ENCODE data around the gene MMP14.
"Not testable (repeated sequence)": the region's sequence is repeated elsewhere in the genome, so short reads cannot be mapped to it uniquely, and the experiment has no call there.

Gene MMP14

DNA sequence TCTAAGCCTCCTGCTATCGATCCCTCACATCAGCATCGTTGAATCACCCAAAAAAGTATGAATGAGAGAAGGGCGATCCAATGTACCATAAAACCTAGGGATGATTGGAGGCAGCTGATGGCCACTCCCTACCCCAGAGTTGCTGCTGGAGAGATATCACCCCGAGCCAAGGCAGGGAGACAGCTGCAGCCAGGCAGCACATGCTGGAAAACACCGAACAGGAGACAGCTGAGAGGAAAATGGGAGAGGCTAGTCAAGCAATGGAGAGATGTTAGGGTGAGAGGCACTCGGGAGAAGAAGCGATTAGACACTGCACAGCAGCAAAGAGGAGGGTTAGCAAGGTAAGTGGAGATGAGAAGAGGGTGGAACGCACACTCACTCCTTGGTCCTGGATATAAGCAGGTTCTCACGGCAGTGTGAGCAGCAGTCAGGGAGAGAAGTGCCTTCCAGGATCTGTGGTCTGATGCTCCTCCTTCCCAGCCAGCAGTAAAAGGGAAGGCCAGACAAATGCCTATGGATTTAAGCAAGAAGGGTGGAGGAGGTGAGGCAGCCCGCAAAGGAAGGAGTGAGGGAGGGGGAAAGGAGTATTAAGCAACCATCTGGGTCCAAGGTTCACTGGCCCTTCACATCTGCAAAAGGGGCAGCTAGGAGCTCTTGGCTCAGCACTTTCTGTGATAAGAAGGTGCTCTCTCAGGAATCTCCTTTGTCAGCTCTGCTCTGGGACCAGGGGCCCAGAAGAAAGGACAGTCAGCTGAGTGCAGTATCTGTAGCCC lies 21.3 kb upstream of the MMP14 start, which contains the start of gene SLC7A7:
TSS of gene SLC7A7 (minus strand) at position 495 of the 773 bp plus-strand sequence. CDS start 2,037 bp downstream, outside the sequence.
- DNase-seq: no peak

DNA sequence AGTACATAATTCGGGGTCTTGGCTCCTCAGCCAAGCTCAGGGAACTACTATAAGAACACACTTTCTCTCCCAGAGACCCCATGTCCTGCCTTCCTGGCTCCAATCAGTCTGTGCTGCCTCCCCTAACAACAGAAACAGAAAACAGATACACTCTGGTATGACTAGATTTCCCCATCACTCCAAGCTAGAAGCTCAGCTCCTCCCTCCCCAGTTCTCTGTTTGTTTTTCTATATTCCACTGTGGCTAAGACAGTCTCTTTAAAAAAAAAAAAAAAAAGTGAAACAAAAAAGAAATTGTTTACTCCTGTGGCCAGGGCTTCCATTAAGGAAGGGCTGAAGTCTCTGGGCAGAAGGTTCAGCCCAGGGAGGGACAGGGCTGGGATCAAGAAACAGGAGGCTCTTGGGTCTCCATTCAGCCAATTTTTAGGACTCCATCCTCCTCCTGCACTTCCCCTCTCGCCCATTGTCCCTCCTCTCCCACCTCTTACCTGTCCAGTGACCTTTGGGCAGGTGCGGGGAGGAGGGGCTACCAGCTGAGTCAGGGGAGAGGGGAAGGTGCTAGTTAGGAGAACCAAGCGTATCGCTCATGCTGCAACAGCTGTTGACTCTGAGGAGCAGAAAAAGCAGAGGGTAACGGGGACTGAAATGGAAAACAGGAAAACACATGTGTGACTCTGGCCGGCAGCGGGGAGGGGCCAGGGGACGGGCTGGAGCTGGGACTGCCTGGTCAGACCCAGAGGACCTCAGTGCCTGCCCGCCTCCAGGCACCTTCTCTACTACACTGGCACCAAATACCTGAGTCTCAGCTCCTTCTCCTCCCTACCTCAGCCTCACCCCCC lies 17.0 kb upstream of the MMP14 start:
- DNase-seq: no peak

DNA sequence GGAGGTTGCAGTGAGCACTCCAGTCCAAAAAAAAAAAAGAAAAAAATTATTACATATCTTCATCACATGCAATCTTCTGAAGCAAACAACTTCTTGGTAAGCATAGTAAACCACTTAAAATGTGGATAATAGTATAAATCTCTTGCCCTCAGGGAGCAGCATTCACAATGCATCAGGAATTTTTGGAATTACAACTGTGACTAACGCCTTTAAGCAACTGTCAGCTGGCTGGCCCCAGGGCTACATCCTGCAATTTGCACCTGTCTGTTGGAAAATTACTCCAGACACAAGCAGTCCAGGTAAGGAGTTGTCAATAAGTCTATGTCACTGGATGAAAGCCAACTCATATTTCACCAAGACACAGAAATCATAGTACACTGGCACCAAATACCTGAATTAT lies 15.7 kb upstream of the MMP14 start:
- no peak for DNase-seq

DNA sequence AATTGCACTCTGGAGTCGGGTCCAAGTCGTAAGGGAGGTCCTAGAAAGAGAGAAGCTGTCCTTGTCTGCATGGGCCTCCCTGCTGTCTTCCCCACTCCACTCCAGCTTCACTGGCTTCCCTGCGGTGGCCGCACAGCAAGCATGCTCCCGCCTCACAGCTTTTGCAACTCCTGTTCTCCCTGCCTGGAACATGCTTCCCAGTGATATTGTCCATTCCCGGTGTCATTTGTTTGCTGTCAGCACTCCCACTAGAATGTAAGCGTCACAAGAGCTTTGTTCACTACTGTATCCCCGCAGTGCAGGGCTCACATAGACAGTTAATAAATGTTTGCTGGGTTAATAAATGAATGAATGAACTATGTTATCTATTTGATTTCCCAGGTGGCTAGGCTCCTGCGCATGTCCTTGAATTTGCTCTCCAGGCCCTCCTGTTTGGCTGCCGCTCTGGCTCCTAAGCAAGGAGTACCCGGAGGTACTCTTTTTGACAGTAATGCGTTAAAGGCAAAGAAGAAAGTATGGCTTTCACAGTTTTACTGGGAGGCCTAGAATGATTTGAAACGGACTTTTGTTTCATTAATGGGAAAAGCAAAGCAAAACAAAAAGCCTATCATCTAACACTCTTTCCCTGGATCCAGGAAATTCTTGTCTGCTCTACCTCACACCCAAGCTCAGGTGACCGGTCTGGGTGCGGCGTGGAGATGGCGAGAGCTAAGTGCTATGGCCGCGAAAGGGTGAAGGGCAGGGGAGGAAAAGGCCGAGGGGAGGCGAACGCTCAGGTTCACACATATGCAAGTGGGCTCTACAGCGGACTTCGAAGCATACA lies 15.0 kb upstream of the MMP14 start:
- no peak for DNase-seq

DNA sequence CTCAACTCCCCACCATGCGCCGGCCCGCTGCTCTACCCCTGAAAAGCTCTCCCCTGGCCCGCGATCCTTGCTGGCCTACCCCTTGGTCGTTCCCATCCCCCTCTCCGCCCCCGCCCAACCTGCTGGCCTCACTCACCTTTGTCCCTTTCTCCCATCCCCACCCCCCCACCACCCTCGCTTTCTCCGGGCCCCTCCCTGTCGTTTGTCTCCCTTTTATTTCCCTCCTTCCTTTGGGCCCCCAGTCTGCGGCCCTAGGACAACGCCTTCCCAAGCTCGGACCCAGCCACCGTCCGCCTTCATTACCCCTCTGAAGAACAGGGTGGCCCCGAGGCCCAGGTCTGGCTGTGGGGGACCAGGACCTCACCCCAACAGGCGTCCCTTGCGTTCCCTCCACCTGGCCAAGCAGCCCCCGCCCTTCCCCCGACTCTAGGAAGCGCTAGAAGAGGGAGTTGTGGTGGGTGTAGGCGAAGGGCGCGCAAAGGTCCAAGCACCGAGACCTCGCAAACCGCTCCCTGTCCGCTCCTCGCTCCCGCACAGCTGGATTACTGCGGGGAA lies 14.3 kb upstream of the MMP14 start:
- DNase-seq: no peak

DNA sequence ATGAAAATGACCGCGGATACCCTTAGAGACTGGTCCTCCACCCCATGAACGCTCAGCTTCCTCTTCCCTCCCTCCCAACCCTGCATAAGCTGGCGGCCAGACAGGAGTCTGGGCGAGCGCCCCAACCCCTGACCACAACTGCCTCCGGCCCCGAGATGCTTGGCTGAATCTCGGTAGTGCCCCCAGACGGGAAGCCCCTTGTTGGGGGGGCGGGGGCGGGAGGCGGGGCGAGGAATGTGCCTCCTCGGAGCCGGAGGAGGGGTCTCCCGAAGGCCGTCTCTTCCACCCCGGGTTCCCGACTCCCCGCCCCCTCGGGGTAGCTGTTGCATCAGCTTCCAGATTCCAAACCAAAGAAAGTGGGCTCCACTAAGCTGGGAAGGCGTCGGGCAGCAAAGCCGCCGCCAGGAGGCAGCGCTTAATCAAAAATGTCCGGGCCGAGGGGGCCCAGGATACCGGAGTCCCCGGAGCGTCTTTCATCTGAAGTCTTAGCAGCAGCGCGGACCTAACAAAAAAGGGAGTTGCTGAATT lies 13.8 kb upstream of the MMP14 start:
- DNase-seq: no peak

DNA sequence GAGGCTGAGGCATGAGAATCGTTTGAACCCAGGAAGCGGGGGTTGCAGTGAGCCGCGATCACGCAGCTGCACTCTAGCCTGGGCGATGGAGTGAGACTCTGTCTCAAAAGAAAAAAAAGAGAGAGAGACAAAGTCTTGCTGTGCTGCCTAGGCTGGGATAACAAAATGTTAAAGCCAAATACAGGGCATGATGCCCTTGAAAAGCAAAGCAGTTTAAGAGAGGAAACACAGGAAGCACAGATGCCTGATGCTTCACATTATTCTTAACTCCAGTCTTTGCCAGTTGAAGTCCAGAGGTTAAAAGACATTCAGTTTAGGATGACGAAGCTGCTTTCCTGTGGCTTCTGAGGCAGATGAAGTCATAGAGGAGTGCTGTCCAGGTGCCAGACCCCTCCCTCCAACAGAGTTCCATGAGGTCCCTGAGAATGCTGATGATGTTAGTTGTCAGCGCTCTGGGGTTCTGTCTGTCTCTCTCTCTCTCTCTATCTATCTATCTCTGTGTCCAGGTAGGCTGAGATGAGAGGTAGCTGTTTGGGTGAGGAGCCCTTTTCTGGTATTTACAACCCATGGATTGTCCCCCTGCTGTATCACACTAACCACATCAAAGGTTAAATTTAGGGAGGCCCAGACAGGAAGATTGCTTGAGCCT lies 11.6 kb upstream of the MMP14 start:
- no peak for DNase-seq

DNA sequence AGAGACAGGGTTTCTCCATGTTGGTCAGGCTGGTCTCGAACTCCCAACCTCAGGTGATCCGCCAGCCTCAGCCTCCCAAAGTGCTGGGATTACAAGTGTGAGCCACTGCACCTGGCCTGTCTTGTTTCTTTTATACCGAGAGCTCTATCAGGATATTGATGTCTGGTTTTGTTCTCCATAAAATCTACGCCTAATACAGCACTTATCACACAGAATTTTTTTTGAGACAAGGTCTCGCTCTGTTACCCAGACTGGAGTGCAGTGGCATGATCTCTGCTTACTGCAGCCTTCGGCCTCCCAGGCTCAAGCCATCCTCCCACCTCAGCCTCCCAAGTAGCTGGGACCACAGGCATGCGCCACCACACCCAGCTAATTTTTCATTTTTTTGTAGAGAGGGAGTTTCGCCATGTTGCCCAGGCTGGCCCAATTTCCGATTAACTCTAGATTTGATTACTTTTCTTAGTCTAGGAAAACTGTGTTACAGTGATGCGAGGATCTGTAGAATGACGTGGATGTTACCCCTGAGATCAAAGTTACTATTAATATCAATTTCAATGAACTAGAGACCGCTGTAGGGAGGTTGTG lies 7.2 kb upstream of the MMP14 start:
- not testable (repeated sequence) for DNase-seq

DNA sequence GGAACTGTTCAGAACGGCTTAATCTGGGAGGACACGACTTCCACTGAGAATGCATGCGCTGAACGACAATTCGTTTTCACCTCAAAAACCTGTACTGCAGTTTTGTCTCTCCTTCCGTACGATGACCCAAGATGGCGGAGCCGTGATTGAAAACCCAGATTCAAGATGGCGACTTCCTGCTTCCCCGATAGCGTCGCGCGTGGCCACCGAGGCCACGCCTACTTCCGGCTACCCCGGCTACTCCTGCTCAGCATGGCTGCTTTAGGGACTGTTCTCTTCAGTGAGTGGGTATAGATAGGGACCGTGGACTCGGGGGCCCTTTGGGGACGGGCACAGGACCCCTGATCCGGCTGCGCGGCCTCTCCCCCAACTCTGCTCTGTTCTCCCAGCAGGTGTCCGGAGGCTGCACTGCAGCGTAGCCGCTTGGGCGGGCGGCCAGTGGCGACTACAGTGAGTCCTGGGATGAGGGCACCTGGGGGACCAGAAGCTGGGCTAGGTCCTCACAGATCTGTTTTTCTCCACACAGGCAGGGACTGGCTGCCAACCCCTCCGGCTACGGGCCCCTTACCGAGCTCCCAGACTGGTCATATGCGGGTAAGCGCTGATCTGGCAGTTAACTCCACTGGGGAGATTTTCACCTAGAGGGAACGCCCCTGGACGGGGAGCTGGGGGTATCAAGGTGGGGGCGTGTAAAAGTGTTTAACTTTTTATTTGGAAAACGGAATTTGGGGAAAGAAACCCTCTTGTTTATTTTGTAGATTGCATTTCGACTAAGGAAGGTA lies 6.5 kb upstream of the MMP14 start, which contains the start of gene MRPL52:
TSS of gene MRPL52 (plus strand) at position 227 of the 782 bp plus-strand sequence. CDS start at position 253, 26 bp downstream.
- peak; percentile 92 for DNase-seq

DNA sequence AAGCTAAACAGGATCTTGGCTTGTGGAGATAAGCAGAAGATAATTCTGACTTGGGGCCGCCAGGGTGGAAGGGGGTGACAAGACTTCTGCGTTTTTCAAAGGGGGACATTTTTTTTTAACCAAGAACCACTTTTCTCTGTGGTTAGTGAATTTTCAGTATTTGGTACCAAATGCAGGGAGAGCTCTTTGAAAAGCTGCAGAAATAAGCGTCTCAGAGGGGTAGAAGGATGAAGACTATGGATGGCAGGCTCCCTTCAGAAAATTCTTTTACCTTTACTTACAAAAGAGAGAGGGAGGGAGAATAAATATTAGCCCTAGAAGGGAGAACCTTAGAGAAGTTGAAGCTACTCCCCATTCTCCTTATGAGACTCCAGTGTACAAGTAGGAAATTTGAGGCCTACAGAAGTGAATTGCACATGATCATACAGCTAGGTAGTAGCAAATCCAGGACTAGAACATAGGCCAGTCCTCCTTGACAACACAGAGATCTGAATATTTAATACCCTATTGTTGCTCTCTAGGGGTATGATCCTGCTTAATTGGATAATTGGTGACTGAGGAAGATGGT lies 5.9 kb upstream of the MMP14 start:
- DNase-seq: no peak

DNA sequence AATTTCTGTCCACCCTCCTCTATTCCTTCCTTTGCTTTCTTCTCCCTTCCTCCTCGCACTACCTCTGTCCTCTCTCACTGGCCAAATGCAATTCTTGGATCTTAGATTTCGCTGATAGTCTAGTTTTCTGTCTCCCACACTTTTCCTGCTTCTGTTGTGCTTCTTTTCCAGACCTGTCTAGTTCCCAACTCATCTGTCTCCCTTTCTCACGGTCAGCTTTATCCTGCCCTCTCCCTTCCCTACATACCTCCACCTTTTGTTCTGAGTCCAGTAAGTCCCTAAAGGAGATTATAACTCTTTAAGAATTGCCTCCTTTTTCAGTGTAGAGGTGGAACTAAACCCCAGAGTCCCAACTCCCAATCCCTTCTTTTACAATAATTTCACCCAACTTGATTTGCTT lies 880 bp upstream of the MMP14 start:
- no peak for DNase-seq

DNA sequence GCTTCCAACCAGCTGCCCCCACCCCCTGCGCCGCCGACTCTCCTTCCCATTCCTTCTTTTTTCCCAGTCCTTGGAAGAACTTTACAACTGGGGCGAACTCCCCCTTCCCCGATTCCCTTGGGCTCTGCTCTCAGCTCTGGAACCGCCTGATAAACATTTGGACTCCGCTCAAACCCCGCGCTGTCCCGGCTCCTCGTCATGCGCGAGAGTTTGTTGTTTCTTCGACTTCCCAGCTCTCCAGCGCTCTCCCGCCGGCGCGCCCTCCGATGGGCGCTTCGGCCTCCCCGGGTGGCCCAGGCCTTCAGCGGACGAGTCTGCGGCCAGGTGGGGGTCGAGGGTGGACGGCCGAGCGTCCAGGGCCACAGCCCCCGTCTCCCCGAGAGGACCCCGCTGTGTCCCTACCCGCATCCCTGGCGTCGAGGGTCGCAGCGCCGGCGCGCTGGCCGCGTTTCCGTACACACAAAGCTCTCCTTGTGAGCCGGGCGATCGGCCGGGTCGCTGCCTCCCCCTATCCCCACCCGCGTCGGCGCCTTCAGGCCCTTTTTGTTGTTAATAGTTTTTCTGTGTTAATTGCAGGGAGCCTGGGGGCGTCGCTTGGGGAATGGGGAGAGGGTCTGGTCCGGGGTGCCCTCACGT lies 847 bp downstream of the MMP14 start:
- DNase-seq: peak; percentile 24

DNA sequence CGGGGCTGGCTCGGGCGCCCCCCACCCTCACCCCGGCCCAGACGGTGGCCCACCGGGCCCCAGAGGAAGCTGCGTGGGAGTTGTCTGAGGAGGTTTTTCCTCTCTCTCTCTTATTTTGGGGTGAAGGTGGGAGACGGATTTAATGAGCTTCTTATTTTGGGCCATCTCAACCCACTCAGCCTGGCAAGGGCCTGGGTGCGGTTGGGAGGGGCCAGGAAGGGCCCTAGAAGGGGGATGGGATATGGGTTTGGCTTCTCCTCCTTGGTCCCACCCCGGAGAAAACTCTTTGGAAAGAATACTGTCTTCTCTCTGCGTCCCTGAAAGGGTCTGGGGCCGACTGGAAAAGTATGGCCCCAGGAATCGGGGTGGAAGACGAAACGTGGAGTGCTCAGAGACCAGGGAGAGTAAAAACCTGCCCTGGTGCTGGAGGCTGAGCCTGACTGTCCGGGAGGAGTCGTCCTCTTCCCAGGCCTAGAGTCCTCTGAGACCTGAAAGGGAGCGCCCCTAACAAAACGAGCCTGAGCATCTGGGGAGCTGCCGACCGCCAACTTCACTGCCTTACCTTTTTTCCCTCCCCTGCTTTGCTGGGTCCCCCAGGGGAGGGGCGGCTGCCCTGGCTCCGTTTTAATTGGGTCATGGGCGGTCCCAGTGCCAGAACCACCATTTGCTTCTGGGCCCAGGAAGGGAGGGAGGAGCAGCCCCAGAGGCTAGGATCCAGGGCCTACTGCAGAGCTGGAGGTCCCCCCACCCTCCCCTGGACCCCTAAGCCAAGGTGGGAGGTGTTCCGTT lies 1.6 kb downstream of the MMP14 start:
- DNase-seq: no peak

DNA sequence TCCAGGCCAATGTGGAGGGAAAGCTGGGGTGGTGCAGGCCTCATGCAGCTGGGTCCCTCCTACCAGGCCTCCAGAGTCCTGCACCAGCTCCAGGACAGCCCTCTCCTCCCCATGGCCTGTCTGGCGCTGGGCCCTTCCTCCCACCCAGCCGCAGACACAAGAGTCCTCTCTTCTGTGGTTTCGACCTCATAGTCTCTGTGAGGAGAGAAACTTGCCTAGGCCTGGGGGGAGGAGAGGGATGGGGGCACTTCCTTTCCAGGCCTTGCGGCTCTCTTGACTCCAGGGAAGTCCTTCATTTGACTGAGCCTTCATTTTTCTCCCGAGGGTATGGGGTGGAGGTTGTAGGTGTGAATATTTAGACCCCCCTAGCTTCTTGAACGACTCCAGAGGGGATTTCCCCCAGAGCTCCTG lies 2.3 kb downstream of the MMP14 start:
- no peak for DNase-seq

DNA sequence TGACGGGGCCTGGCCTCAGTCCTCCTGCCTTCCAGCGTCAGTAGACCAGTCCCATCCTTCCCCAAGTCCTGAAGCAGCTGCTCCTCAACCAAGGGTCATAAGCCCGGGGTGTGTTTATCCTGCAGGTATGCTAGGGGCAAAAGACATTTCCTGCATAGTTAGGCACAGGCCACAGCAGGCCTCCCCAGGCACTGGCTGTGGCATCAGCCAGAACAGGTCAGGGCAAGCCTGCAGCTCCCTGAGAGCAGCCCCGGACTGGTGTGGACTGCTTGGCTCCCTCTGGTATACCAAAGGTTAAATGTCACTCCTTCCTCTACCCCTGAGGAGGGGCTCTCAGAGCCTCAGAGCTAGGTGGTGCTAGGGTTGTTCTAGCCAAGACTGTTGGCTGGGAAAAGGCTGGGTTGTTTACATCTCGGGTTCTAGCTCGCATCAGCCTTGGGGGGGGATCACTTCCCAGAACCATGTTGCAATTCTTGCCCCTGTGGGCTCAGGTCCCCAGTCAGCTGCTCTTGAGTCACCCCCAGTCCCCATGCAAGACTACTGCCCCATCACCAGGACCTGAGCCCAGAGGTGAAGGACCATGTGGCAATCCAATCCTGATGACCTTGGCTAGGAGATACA lies 2.9 kb downstream of the MMP14 start:
- DNase-seq: no peak

DNA sequence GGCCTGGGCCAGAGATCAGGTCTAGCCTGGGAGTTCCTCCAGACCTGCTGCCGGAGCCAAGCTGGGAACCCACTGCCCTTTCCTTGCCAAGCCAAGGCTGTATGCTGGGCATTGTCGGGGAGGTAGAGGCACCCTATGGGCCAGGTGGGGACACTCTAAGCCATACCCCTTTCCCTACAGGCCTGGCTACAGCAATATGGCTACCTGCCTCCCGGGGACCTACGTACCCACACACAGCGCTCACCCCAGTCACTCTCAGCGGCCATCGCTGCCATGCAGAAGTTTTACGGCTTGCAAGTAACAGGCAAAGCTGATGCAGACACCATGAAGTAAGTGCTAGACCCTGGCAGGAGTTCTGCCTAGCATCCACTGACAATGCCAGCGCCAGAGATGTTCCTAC lies 4.9 kb downstream of the MMP14 start:
- no peak for DNase-seq

DNA sequence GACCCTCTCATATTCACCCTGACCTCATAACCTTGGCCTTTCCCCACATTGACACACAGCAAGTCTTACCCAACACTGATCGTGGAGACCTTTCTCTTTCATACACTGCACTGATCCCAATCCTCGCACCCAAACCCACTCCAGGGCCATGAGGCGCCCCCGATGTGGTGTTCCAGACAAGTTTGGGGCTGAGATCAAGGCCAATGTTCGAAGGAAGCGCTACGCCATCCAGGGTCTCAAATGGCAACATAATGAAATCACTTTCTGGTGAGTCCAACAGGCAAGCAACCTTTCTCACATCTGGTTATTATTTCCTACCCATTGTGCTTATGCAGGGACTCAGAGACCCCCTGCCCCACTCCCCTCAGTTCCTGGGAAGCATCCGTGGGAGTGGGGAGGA lies 5.4 kb downstream of the MMP14 start:
- DNase-seq: no peak

Measured in NCI-H1105 treated with DMSO at 0.1 percent for 48 hours (cell line).